Nephron progenitor cell (in vitro differentiated cells): ENCODE data around the gene ZNF506.
"Not testable (repeated sequence)": the region's sequence is repeated elsewhere in the genome, so short reads cannot be mapped to it uniquely, and the experiment has no call there.

Source experiments
- DNase-seq: peaks from one replicate; pipeline ENCODE4 v3.0.0; 2021
- H3K27ac Mint-ChIP-seq: 2 replicates; pipeline ENCODE4 v1.8.0; 2021; ENCODE audit warnings: mild to moderate bottlenecking, moderate library complexity, mixed read lengths
- H3K27me3 Mint-ChIP-seq: 2 replicates; pipeline ENCODE4 v1.8.0; 2021; ENCODE audit warnings: mild to moderate bottlenecking, low read depth, mixed read lengths; ENCODE audit not compliant: poor library complexity
- H3K36me3 Mint-ChIP-seq: 2 replicates; pipeline ENCODE4 v1.8.0; 2021; ENCODE audit warnings: low read depth, mixed read lengths
- H3K4me1 Mint-ChIP-seq: 2 replicates; pipeline ENCODE4 v1.8.0; 2021; ENCODE audit warnings: mixed read lengths
- H3K4me3 Mint-ChIP-seq: 2 replicates; pipeline ENCODE4 v1.8.0; 2021; ENCODE audit warnings: mild to moderate bottlenecking, moderate library complexity, mixed read lengths
- H3K9me3 Mint-ChIP-seq: 2 replicates; pipeline ENCODE4 v1.8.0; 2021; ENCODE audit warnings: mild to moderate bottlenecking, moderate library complexity, mixed read lengths
- TF ChIP-seq, protein P1 (sequence below): fragments of 200-600 bp; sonication (generic); IDR thresholded peaks from 2 replicates; pipeline ENCODE4 v1.5.0; 2021; ENCODE audit warnings: antibody characterized with exemption

The ZNF506 gene

DNA sequence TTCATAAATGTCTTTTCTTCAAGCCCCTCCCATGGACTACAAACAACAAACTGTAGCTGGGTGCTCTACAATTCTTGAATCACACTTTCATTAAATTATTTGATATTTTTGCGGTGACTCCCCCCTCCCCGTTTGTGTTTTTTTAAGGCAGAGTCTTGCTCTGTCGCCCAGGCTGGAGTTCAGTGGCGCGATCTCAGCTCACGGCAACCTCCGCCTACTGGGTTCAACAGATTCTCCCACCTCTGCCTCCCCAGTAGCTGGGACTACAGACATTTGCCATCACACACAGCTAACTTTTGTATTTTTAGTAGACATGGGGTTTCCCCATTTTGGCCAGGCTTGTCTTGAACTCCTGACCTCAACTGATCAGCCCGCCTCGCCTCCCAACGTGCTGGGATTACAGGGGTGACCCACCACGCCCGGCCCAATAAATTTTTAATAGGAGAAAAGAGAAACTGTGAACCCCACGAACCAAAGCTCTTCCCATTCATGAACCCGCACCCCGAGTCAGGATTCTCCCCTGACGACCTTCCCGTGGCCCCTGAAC lies 703 bp downstream of the ZNF506 start:
- no peak for DNase-seq
- Mint-ChIP-seq H3K27me3 (peaks cover 4% of the 10 kb centered on the region), H3K4me1 (no peaks in the 10 kb centered on the region), H3K9me3 (peaks cover 98% of the 10 kb centered on the region), H3K4me3 (peak overlapping the region; percentile 94), H3K27ac (peak overlapping the region; percentile 99), H3K36me3 (peaks cover 72% of the 10 kb centered on the region)
- TF ChIP-seq, protein P1, sequence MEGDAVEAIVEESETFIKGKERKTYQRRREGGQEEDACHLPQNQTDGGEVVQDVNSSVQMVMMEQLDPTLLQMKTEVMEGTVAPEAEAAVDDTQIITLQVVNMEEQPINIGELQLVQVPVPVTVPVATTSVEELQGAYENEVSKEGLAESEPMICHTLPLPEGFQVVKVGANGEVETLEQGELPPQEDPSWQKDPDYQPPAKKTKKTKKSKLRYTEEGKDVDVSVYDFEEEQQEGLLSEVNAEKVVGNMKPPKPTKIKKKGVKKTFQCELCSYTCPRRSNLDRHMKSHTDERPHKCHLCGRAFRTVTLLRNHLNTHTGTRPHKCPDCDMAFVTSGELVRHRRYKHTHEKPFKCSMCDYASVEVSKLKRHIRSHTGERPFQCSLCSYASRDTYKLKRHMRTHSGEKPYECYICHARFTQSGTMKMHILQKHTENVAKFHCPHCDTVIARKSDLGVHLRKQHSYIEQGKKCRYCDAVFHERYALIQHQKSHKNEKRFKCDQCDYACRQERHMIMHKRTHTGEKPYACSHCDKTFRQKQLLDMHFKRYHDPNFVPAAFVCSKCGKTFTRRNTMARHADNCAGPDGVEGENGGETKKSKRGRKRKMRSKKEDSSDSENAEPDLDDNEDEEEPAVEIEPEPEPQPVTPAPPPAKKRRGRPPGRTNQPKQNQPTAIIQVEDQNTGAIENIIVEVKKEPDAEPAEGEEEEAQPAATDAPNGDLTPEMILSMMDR: no peak

DNA sequence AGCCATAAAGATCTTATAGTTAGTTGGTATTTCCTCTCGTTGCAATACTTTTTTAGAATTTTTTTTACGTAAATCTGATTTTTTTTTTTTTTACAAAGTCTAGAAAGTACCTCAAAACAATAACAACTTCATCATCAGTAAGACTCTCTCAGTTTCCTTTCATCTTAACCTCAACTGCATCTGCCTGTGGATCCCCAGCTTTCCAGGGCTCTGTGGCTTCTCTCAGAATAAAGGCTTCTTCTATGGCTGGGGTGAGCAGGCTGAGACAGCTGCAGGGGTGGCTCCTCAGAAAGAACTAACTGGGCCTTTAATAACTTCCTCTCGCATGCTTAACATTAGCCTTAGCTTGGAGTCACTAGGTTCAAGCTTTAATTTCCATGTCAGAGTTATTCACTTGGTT lies 4.2 kb downstream of the ZNF506 start:
- Mint-ChIP-seq H3K27ac (no peak overlapping the region), H3K9me3 (peaks cover 95% of the 10 kb centered on the region), H3K36me3 (peaks cover 92% of the 10 kb centered on the region), H3K4me3 (no peak overlapping the region), H3K27me3 (peaks cover 4% of the 10 kb centered on the region), H3K4me1 (no peaks in the 10 kb centered on the region)
- TF ChIP-seq, protein P1: no peak
- DNase-seq: no peak

DNA sequence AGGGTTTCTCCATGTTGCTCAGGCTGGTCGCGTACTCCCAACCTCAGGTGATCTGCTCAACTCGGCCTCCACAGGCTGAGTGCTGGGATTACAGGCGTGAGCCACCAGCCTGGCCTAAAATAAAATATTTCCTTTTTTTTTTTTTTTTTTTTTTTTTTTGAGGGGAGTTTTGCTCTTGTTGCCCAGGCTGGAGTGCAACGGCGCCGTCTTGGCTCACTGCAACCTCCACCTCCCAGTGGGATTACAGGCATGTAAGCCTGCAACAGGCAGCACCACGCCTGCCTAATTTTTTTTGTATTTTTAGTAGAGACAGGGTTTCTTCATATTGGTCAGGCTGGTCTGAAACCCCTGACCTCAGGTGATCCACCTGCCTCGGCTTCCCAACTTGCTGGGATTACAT lies 4.9 kb downstream of the ZNF506 start:
- H3K27ac Mint-ChIP-seq: no peak overlapping the region
- TF ChIP-seq, protein P1: no peak
- H3K9me3 Mint-ChIP-seq: peaks cover 95% of the 10 kb centered on the region
- no peak overlapping the region for H3K4me3 Mint-ChIP-seq
- no peaks in the 10 kb centered on the region for H3K4me1 Mint-ChIP-seq
- DNase-seq: no peak
- peaks cover 4% of the 10 kb centered on the region for H3K27me3 Mint-ChIP-seq
- H3K36me3 Mint-ChIP-seq: peaks cover 94% of the 10 kb centered on the region

GRCh38 chr19:19811999-19812398 lies 9.6 kb downstream of the ZNF506 start:
- not testable (repeated sequence) for H3K4me1 Mint-ChIP-seq, H3K4me3 Mint-ChIP-seq, H3K27ac Mint-ChIP-seq, H3K27me3 Mint-ChIP-seq, DNase-seq
- Mint-ChIP-seq H3K9me3 (peaks cover 90% of the 10 kb centered on the region), H3K36me3 (peaks cover 93% of the 10 kb centered on the region)

DNA sequence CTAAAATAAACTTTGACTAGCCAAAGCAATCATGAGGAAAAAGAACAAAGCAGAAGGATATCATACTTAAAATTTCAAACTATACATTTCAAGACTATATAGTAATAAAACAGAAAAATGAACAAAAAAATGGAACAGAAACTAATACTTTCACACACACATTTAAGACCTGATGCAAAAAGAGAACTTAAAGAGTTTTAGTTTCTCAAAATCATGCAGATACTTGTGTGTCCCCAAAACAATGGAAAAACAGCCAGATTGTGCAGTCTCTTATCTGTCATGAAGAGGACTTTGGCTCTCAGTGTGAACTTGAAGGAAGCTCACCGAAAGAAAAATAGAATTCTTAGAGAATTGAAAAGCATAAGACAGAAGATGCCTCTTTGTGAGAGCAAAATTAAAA lies 16.1 kb downstream of the ZNF506 start:
- peaks cover 88% of the 10 kb centered on the region for H3K9me3 Mint-ChIP-seq
- TF ChIP-seq, protein P1: no peak

DNA sequence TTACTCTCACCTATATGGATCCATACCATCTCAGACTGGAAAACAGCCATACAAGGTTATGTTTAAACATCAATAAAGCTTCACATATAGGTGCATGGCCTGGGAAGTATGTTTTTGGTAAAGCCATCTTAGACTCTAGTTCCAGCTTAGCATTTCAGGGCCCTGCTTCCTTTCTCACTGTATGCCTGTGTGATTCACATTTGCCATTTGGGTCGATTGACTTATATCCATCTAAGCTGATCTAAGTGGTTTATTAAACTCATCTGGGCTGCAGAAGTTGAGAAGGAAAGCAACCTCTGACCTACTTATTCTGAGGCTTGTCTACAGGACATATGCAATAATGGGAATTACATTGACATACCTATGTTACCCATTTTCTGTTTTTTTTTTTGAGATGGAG lies 33.5 kb downstream of the ZNF506 start:
- DNase-seq: no peak
- Mint-ChIP-seq H3K4me1 (no peaks in the 10 kb centered on the region), H3K4me3 (no peak overlapping the region), H3K9me3 (peaks cover 75% of the 10 kb centered on the region), H3K27me3 (peaks cover 4% of the 10 kb centered on the region), H3K36me3 (peaks cover 96% of the 10 kb centered on the region), H3K27ac (no peak overlapping the region)
- TF ChIP-seq, protein P1: no peak

More for the DNA sequence above, 16.1 kb downstream of the ZNF506 start:
- Mint-ChIP-seq H3K27me3 (no peaks in the 10 kb centered on the region), H3K4me3 (no peak overlapping the region), H3K36me3 (peaks cover 94% of the 10 kb centered on the region), H3K27ac (no peak overlapping the region), H3K4me1 (no peaks in the 10 kb centered on the region)
- no peak for DNase-seq

GRCh38 chr19:19785476-19785875 lies 36.1 kb downstream of the ZNF506 start:
- Mint-ChIP-seq H3K36me3 (peaks cover 98% of the 10 kb centered on the region), H3K9me3 (peaks cover 81% of the 10 kb centered on the region)
- H3K27me3 Mint-ChIP-seq, H3K27ac Mint-ChIP-seq, H3K4me3 Mint-ChIP-seq, DNase-seq, H3K4me1 Mint-ChIP-seq: not testable (repeated sequence)
